OCI-LY7 (cell line): ENCODE data around the gene HTR2A.

Source experiments
- CTCF ChIP-seq: fragments of 200-600 bp; sonication (generic); conservative IDR thresholded peaks from 2 replicates; pipeline ENCODE4 v1.5.1; 2014; ENCODE audit warnings: mild to moderate bottlenecking, antibody characterized with exemption, low read length, moderate library complexity, mixed read lengths
- EZH2phosphoT487 ChIP-seq: fragments of 200-600 bp; sonication (generic); IDR thresholded peaks from 2 replicates; pipeline ENCODE4 v1.6.1; 2018; ENCODE audit warnings: low read depth, borderline replicate concordance, mild to moderate bottlenecking, mixed run types, antibody characterized with exemption, low read length, moderate library complexity, mixed read lengths

GRCh38 chr13:46830405-46831005 is 66.3 kb downstream of the HTR2A start:
- TF ChIP-seq CTCF (no peak), EZH2phosphoT487 (no peak)
